GM18526 (cell line): ENCODE data around the gene NECTIN1.

ENCODE experiments used
- POLR2A ChIP-seq: IDR thresholded peaks from 3 replicates; pipeline ENCODE4 v1.6.1; 2011; ENCODE audit not compliant: insufficient read length; ENCODE audit errors: extremely low read depth

The NECTIN1 gene

DNA sequence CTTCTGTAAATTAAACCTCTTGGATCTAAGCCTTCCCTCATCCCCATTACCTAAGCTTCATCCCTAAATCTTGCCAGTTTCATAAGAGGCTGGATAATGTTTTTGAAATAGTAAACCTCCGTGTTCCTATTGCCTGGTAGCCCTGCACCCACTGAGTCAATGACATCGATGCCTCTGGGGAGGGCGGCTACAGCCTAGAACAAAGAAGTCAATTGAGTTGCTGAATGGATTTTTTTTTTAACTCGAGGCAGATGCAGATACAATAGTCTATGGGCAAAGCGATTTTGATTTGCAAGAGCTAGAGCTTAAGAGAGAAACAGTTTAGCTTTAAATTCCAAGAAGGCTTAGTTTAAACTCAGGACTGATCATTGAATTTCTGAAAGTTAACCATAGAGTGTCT lies 121.3 kb downstream of the NECTIN1 start:
- TF ChIP-seq POLR2A, result no peak

DNA sequence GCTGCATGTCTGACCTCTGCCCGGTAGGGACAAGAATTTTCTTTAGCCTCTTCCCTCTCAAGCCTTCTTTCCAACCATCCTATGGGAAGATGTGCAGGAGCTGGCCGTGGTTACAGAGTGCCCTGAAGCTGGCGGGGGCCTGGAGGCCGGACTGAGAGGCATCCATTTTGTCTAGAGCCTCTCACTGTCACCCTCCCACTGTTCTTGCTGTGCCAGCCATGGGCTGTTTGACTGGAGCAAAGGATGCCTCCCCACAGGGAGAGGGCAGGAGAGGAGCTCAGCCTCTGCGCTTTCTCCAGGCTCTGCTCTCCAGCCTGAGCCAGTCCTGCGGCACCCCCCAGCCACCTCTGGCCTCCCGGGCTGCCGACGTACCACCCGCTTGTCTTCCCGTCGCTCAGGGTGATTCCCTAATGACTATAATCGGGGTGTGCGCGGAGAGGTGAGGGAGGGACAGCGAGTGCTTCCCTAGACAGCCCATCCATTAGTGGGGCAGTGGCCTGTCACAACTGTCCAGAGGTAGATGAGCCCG lies 123.8 kb downstream of the NECTIN1 start:
- TF ChIP-seq POLR2A, result no peak

DNA sequence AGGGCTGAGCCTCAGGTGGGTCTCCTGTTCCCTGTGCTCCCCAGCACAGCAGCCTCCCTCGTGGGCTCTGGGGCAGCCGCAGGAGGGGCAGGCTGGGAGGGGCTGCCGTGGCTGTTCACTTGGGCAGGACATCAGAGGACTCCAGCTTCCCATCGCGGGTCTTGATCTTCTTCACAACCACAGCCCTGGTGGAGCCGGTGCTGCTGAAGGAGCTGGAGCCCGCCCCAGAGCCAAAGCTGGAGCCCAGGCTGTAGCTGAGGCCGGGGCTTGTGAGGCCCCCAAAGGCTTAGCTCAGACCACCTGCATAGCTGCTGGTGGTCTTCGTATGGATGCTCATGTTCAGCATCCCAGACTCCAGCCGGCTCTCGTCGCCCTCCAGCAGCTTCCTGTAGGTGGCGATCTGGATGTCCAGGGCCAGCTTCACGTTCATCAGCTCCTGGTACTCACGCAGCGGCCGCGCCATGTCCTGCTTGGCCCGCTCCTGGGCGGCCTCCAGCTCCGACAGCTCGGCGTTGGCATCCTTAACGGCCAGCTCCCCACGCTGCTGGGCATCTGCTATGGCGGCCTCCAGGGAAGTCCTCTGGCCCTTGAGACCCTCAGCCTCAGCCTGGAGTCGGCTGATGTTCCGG lies 126.1 kb downstream of the NECTIN1 start:
- no peak for TF ChIP-seq POLR2A

DNA sequence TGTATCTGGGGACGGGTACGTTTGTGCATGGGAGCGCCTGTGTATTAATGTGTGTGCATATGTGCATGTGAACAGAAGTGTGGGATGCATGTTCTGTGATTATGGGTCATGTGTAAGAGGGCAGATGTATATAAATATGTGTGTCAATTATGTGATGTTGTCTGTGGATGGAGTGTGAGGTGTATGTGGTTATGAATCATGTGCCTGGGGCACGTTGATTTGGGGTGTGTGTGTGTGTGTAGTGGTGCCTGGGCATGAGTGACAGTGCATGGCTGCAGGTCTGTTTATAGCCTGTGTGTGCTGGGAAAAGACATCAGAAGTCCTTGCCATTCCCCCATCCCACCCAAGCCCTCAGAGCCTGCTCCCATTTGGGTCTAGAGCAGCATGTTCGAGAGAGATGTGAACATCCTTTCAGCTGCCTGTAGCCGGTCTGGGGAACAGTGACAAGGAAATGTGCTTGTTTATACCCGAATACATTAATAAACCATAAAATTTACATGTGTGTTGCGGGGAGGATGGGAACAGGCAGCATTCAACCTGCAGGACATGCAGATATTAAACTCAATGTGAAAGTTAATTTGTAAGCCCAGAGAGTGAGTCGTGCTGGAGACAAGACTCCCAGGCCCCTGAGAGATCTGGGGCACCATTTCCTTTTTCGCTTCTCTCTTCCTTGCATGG lies 129.0 kb downstream of the NECTIN1 start:
- no peak for TF ChIP-seq POLR2A

DNA sequence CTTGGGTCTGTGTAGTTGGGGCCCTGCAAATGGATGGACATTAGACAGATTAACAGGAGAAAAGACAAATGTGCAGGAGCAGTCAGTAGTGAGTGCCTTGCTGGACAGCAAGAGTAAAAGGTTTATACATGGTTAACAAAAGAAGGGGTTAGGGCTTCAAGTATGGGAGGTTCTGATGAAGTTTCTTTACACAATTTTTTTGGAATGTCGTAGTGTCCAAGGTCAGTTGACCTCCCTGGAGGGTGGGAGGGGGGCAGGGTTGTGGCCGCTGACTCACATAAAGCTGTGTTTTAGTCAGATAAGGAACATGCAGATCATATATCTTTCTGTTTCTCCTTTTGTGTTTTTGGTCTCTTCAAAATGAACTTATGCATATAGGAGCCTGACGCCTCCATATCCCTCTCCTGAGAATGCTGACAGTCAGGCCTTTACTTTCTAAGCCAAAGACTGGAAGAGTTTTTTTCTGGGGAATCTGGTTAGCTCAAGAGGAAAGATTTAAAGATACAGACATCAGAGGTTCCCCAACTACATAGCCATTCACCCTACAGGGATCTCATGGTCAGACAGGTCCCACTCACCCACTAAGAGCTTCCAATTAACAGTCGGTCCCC lies 134.3 kb downstream of the NECTIN1 start:
- no peak for TF ChIP-seq POLR2A

DNA sequence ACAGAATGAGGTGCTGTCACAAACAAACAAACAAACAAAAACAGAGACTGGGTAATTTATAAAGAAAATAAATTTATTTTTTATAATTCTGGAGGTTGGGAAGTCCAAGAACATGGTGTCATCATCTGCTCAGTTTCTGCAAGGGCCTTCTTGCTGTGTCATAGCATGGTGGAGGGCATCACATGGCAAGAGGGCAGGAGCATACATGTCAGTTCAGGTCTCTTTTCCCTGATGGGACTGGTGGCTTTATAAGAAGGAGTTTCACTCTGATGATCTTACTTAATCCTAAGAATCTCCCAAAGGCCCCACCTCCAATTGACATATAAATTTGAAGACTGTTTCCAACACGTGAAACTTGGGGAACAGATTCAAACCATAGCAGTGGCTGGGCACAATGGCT lies 135.7 kb downstream of the NECTIN1 start:
- no peak for TF ChIP-seq POLR2A

DNA sequence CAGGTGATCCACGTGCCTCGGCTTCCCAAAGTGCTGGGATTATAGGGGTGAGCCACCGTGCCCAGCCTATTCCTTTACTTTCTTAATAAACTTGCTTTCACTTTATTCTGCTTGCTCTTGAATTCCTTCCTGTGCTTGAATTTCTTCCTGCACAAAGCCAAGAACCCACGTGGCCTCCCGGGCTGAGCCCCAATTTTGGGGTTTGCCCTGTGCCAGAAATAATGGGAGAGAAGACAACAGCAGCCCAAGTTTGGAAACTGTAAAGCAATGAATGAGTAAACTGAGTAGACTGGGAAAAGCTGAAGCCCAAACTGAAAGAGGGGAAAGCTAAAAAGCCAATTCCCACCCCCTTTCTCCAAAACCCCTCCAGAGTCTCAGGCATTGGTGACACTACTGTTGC lies 136.4 kb downstream of the NECTIN1 start:
- no peak for TF ChIP-seq POLR2A

DNA sequence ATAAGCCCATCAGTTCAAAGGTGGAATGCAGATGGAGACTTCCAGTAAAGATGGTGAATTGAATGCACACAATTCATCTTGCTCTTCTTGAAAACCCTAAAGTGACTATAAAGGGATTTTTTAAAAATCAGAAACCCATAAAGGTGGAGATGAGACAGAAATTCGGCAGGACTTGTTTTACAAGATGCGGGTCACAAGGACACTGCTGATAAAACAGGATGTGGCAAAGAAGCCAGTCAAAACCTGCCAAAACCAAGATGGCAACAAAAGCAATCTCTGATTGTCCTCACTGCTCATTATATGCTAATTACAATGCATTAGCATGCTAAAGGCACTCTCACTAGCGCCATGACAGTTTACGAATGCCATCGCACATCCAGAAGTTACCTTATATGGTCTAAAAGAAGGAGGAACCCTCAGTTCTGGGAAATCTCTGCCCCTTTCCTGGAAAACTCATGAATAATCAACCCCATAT lies 137.1 kb downstream of the NECTIN1 start:
- TF ChIP-seq POLR2A, result no peak

DNA sequence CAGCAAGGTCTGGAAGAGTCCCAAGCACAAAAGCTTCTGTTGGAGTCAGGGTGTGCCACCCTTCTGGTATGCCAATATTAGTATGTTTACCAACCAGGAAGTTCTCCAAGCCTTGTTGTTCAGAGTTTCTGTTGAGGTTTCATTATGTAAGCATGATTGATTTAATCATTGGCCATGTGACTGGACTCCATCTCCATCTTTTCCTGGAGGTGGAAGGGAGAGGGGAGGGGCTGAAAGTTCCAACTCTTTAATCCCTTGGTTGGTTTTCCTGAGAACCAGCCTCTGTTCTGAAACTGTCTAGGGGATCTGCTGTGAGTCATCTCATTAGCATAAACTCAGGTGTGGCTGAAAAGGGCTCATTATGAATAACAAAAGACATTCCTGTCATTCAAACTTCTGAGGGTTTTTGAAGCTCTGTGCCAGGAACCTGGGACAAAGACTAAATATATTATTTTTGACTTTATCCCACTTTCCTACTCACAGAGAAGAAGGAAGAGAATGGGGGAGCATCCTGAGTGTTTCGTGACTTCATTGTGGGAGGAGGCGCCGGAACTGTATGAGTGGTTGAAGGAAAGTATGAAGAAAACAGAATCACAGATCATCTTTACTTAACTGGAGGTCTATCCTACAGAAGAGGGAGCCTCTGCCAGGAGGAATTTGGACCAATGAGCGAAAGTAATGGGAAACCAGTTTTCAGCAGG lies 138.2 kb downstream of the NECTIN1 start:
- no peak for TF ChIP-seq POLR2A

DNA sequence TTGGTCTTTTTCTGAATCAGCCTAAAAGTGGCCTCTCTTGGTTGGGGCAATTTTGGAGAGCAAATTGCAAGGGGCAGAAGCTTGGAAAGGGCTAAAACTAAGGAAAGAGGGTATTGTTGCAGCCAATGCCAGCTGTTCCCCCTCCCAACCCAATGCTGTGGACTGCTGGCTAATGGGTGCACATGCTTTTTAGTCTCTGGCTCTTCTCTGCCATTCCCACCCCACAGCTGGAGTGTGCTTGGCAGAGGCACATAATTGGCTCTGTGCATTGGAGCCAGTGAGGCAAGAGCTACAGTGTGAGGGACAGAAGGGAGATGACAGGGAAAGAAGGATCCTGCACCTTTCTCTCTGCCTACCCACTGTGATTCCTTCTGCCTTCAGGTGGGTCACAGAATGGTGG lies 140.0 kb downstream of the NECTIN1 start:
- no peak for TF ChIP-seq POLR2A
